Activated effector memory CD4-positive, alpha-beta T cell treated with anti-CD3 and anti-CD28 coated beads, Interleukin-2, amount 50 U/mL, for 16 hours (primary cell): ENCODE results near the gene STAM2.
"Not testable (repeated sequence)": the region's sequence is repeated elsewhere in the genome, so short reads cannot be mapped to it uniquely, and the experiment has no call there.

Experiments used
- DNase-seq: peaks from one replicate; pipeline ENCODE4 v3.0.0-alpha.2; 2020

Gene STAM2

GRCh38 chr2:152100961-152101360 is 74.6 kb downstream of the STAM2 start:
- DNase-seq = no peak

DNA sequence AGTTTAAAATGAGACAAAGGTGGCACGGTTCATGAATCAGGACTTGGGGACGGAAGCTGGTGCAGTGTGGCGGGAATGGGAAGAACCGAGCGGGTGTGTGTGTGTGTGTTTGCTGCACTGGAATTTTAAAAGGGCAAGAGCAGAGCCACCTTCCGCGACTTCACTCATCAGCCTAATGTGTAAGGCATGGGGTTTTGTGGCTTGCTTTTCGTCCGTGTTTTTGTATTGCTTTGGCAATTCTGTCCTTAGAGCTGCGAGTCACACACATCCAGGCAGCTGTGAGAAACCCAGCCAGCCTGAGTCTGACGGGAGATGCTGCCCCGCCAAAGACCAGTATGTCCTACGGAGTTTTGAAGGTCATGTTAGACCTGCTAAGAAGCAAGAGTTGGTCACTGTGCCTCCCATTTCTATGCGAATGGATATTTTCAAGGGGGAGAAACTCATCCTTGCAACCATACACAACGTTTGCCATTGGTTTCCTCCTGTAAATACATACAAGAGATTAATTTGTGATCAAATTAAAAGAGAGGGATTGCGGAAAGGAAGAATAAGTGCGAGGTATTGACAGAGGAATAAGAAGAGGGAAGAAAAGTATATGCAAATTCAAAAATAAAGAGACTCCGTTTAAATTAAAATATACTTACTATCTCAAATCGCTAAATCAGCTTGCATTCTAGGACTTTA is 76.1 kb downstream of the STAM2 start:
- DNase-seq = no peak

DNA sequence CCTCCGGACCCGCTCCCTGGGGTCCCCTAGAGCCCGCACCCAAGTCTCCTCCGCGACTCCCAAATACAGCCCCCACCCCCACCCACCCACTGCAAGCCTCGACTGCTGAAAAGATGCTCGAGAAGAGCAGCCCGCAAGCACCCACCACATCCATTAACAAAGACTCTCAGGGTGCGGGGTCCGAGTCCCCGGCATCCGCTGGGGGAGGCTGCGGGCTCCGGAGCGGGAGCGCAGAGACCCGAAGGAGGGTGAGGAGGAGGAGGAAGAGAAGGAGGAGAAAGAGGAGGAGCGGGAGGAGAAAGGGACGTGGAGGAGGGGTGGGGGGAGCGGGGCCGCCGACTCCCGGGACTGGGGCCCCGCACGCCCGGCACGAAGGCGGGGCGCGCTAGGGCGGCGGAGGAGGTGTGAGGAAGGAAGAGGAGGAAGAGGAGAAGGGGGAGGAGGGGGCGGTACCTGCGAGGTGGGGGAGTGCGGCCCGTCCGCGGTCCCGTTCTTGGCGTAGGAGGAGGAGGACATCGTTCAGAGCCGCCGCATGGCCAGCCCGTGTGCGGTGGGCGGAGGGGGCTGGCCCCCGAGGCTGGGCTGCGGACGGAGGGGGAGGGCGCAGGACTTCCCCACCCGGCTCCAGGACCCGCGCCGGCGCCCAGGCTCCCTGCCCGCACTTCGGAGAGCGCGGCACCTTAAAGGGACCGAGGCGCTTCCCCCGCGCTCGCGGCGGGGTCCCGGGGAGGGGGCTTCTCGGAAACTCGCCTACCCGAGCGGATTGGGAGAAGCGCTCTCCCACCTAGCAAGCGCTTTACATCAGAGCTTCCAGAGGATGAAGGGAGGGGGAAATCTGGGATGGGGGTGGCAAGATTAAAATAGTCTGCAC is 76.8 kb downstream of the STAM2 start, which contains the start of gene CACNB4:
Gene CACNB4 (minus strand): TSS at position 549 of the 871 bp plus-strand sequence.
- DNase-seq = no peak

GRCh38 chr2:152097801-152098495 is 77.6 kb downstream of the STAM2 start:
- DNase-seq = no peak

DNA sequence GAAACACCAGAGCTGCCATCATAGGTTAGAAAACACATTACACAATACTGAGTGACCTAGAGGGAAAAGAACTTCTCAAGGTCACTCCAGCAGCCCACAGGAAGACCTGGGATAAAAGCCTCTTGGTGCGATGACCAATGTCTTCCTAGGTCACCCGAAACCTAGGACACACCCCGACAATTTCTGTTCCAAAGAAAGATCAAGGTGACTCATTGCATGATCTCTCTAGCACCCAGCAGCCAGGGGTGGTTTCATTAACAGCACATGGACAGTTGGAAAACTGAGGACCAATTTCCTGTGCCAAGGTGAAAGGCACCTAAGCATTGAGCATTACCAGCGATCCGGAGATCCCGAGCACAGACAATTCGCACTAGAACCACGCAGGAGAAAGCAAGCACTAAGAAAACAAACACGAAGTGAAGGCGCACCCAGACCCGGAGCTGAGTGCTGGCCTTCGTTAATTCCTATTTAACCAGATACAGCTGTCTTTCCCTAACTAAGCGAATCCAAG is 78.2 kb downstream of the STAM2 start:
- no peak for DNase-seq

GRCh38 chr2:152095146-152095545 is 80.4 kb downstream of the STAM2 start:
- no peak for DNase-seq

- DNase-seq = no peak
Observed at GRCh38 chr2:152094014-152094413, 81.5 kb downstream of the STAM2 start.

DNA sequence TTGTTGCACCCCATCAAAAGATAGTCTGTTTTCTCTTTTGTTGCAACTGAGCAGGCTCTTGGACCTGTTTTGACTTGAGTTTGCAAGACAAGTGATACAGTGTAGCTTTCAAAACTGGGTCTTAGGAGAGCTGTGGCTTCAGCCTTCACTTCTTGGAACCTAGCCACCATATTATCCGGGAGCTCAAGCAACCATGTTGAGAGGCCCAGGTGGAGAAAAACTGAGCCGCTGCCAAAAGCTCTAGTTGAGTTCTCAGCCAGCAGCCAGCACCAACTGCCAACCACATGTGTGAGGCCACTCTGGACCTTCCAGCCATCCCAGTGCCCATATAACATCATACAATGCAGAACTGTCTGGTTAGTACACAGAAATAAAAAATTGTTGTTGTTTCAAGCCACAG is 82.1 kb downstream of the STAM2 start:
- no peak for DNase-seq

DNA sequence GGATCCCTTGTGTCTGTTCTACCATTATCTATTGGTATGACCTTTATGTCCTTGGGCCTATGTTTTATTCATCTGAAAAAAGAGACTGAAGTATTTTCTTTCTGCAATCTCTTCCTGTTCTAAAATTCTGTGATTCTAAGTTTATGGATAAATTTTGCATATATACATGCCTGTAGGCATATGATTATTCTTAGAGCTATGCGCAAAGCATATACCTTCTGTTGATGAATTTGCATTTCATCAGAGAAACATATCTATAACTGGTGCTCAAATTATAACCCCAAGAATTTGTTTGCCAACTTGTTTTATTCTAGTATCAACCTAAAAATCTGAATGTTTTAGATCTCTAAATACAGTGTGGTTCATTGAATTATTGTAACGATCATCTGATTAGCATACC is 83.5 kb downstream of the STAM2 start:
- DNase-seq = no peak

DNA sequence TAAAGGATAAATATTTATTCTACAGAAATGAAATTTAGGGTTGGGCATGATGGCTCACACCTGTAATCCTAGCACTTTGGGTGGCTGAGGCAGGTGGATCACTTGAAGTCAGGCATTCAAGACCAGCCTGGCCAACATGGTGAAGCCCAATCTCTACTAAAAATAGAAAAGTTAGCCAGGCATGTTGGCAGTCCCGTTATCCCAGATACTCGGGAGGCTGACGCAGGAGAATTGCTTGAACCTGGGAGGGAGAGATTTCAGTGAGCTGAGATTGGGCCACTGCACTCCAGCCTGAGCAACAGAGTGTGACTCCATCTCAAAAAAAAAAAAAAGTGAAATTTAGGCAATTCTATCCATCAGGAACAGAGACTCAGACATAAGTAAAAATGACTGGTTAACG is 84.8 kb downstream of the STAM2 start:
- not testable (repeated sequence) for DNase-seq

GRCh38 chr2:152089238-152089637 is 86.3 kb downstream of the STAM2 start:
- DNase-seq = no peak

- no peak for DNase-seq
Observed at GRCh38 chr2:152088006-152088405, 87.6 kb downstream of the STAM2 start.

GRCh38 chr2:152086231-152086630 is 89.3 kb downstream of the STAM2 start:
- DNase-seq = no peak

GRCh38 chr2:152084076-152084475 is 91.5 kb downstream of the STAM2 start:
- no peak for DNase-seq

- DNase-seq = no peak
Observed at GRCh38 chr2:152083202-152083875, 92.2 kb downstream of the STAM2 start.

GRCh38 chr2:152078662-152079061 is 96.9 kb downstream of the STAM2 start:
- no peak for DNase-seq

GRCh38 chr2:152078023-152078422 is 97.5 kb downstream of the STAM2 start:
- DNase-seq = no peak

- DNase-seq = no peak
Observed at GRCh38 chr2:152075461-152076050, 100.0 kb downstream of the STAM2 start.

GRCh38 chr2:152072011-152072410 is 103.6 kb downstream of the STAM2 start:
- DNase-seq = no peak

DNA sequence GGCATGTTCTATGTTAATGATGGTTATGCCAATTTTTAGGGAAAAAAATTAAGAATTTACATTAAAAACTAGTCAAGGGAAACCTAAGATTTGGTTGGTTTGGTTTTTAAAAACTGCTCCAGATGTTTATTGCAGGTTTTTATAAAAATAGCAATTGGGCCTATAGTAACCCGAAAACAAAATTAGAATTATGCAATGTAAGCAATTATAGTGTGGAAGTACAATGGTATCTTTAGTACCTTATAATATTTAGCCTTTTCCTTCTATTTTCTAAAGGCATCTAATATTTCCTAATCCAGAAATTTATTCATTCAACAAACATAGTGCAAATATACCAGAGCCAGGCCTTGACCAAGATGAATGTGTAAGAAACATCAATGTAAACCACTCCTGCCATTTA is 104.0 kb downstream of the STAM2 start:
- DNase-seq = no peak

DNA sequence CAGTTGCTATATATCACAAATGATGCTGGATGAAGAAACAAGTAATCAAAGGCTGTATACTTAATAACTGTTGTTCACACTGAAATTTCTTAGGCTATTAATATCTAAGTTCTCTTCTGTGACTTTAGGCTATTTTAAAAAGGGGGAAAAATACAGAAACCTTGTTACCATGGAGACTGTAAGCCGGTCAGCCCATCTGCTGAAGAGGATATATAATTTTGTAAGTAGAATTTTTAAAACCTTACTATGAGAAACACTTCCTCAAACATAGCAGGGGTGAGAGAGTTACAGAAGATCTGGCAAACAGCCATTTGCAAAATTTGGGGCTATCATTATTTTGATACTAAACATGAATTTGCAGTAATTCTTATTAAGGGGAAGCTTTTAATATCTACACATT is 104.5 kb downstream of the STAM2 start:
- DNase-seq = no peak

GRCh38 chr2:152068226-152068625 is 107.3 kb downstream of the STAM2 start:
- DNase-seq = no peak
